Mesendoderm (in vitro differentiated cells): ENCODE data around the gene CCDC91.

Source experiments
- DNase-seq: peaks from one replicate; pipeline ENCODE4 v3.0.0; 2013
- H2AK5ac ChIP-seq: 2 replicates; pipeline ENCODE4 v1.6.1; 2013; ENCODE audit warnings: low read length, inconsistent platforms
- H2BK120ac ChIP-seq: 2 replicates; pipeline ENCODE4 v1.6.1; 2013; ENCODE audit warnings: low read depth, mild to moderate bottlenecking, low read length, moderate library complexity, mixed read lengths
- H2BK15ac ChIP-seq: replicated peaks from 2 replicates; pipeline ENCODE4 v1.6.1; 2013; ENCODE audit warnings: low read depth, mild to moderate bottlenecking, moderate library complexity
- H2BK5ac ChIP-seq: 2 replicates; pipeline ENCODE4 v1.6.1; 2013; ENCODE audit warnings: low read length, inconsistent platforms
- H3K18ac ChIP-seq: 2 replicates; pipeline ENCODE4 v1.6.1; 2013; ENCODE audit warnings: mild to moderate bottlenecking, low read length, mixed read lengths
- H3K23ac ChIP-seq: one replicate; pipeline ENCODE4 v1.6.1; 2013; ENCODE audit warnings: low read length
- H3K27ac ChIP-seq: 2 replicates; pipeline ENCODE4 v1.5.1; 2013; ENCODE audit warnings: low read depth, mild to moderate bottlenecking, inconsistent platforms, low read length, moderate library complexity
- H3K27me3 ChIP-seq: 2 replicates; pipeline ENCODE4 v1.6.1; 2013; ENCODE audit warnings: low read length, control low read depth, mild to moderate bottlenecking, inconsistent platforms; ENCODE audit not compliant: insufficient read depth, poor library complexity
- H3K36me3 ChIP-seq: 2 replicates; pipeline ENCODE4 v1.6.1; 2013; ENCODE audit warnings: low read length, inconsistent platforms; ENCODE audit not compliant: control insufficient read depth, insufficient read depth
- H3K4ac ChIP-seq: one replicate; pipeline ENCODE4 v1.6.1; 2013; ENCODE audit warnings: low read depth, mild to moderate bottlenecking, low read length, moderate library complexity
- H3K4me1 ChIP-seq: 2 replicates; pipeline ENCODE4 v1.6.1; 2013; ENCODE audit warnings: low read depth, low read length, inconsistent platforms; ENCODE audit not compliant: control insufficient read depth
- H3K4me2 ChIP-seq: 2 replicates; pipeline ENCODE4 v1.6.1; 2013; ENCODE audit warnings: low read length
- H3K4me3 ChIP-seq: 2 replicates; pipeline ENCODE4 v1.5.1; 2013; ENCODE audit warnings: mild to moderate bottlenecking, low read length
- H3K56ac ChIP-seq: one replicate; pipeline ENCODE4 v1.6.1; 2013; ENCODE audit warnings: low read length
- H3K79me1 ChIP-seq: 2 replicates; pipeline ENCODE4 v1.6.1; 2013; ENCODE audit warnings: low read length, inconsistent platforms
- H3K79me2 ChIP-seq: 2 replicates; pipeline ENCODE4 v1.6.1; 2013; ENCODE audit warnings: mild to moderate bottlenecking, low read length; ENCODE audit not compliant: control insufficient read depth, insufficient read depth
- H3K9ac ChIP-seq: 2 replicates; pipeline ENCODE4 v1.6.1; 2013; ENCODE audit warnings: low read length, inconsistent platforms
- H4K5ac ChIP-seq: one replicate; pipeline ENCODE4 v1.6.1; 2013; ENCODE audit warnings: low read length
- H4K8ac ChIP-seq: one replicate; pipeline ENCODE4 v1.6.1; 2013; ENCODE audit warnings: low read depth, mild to moderate bottlenecking, control low read depth, low read length, moderate library complexity
- WGBS: extraction: QIAGEN DNeasy Blood & Tissue Kit; methylation state at CpG from one replicate; pipeline ENCODE4 v1.1.7; 2013; ENCODE audit warnings: low lambda C conversion rate, missing lambda C conversion rate; ENCODE audit not compliant: insufficient coverage; ENCODE audit errors: extremely low coverage; 5-methylcytosine and 5-hydroxymethylcytosine counted together

CCDC91 gene

GRCh38 chr12:28216016-28216415 lies 25.8 kb downstream of the CCDC91 start:
- Histone ChIP-seq H3K4me1 (no peaks in the 10 kb centered on the region), H3K18ac (no peak overlapping the region), H2BK120ac (no peak overlapping the region), H3K56ac (no peak overlapping the region), H3K23ac (no peak overlapping the region), H3K27me3 (no peaks in the 10 kb centered on the region), H4K5ac (no peak overlapping the region), H3K9ac (no peak overlapping the region), H2BK5ac (no peak overlapping the region), H3K4me3 (no peak overlapping the region), H3K36me3 (no peaks in the 10 kb centered on the region), H3K79me1 (no peaks in the 10 kb centered on the region), H3K27ac (no peak overlapping the region), H2BK15ac (no peak overlapping the region), H4K8ac (no peak overlapping the region), H3K79me2 (no peaks in the 10 kb centered on the region), H3K4me2 (no peak overlapping the region), H2AK5ac (no peak overlapping the region), H3K4ac (no peak overlapping the region)
- no peak for DNase-seq
- WGBS: no CpG with 5 or more reads among the region's 2 CpGs

- Histone ChIP-seq H3K9ac (no peak overlapping the region), H3K23ac (no peak overlapping the region), H4K5ac (no peak overlapping the region), H3K36me3 (no peaks in the 10 kb centered on the region), H2BK120ac (no peak overlapping the region), H2BK5ac (no peak overlapping the region), H3K4ac (no peak overlapping the region), H3K79me1 (no peaks in the 10 kb centered on the region), H4K8ac (no peak overlapping the region), H3K4me2 (no peak overlapping the region), H2AK5ac (no peak overlapping the region), H3K56ac (no peak overlapping the region), H3K27me3 (no peaks in the 10 kb centered on the region), H3K27ac (no peak overlapping the region), H2BK15ac (no peak overlapping the region), H3K4me1 (no peaks in the 10 kb centered on the region), H3K18ac (no peak overlapping the region), H3K79me2 (peaks cover 2% of the 10 kb centered on the region), H3K4me3 (no peak overlapping the region)
- no CpG with 5 or more reads among the region's 2 CpGs for WGBS
- no peak for DNase-seq
These were observed 27.5 kb downstream of the CCDC91 start for GRCh38 chr12:28217805-28218204.

GRCh38 chr12:28218875-28219274 lies 28.6 kb downstream of the CCDC91 start:
- H3K27ac ChIP-seq: no peak overlapping the region
- no peak overlapping the region for H2BK5ac ChIP-seq
- H3K4me3 ChIP-seq: no peak overlapping the region
- H4K5ac ChIP-seq: no peak overlapping the region
- H3K23ac ChIP-seq: no peak overlapping the region
- H3K27me3 ChIP-seq: no peaks in the 10 kb centered on the region
- H2BK120ac ChIP-seq: no peak overlapping the region
- H3K4me2 ChIP-seq: no peak overlapping the region
- H4K8ac ChIP-seq: no peak overlapping the region
- H3K18ac ChIP-seq: no peak overlapping the region
- H3K56ac ChIP-seq: no peak overlapping the region
- H2BK15ac ChIP-seq: no peak overlapping the region
- no peaks in the 10 kb centered on the region for H3K79me1 ChIP-seq
- no peak for DNase-seq
- H3K4me1 ChIP-seq: peaks cover 4% of the 10 kb centered on the region
- peaks cover 2% of the 10 kb centered on the region for H3K79me2 ChIP-seq
- WGBS: no CpG with 5 or more reads among the region's 1 CpG
- no peak overlapping the region for H3K4ac ChIP-seq
- H3K9ac ChIP-seq: no peak overlapping the region
- no peak overlapping the region for H2AK5ac ChIP-seq
- H3K36me3 ChIP-seq: no peaks in the 10 kb centered on the region

GRCh38 chr12:28219827-28220226 lies 29.6 kb downstream of the CCDC91 start:
- Histone ChIP-seq H3K79me1 (no peaks in the 10 kb centered on the region), H3K23ac (no peak overlapping the region), H3K36me3 (no peaks in the 10 kb centered on the region), H3K9ac (no peak overlapping the region), H3K4me3 (no peak overlapping the region), H2BK120ac (no peak overlapping the region), H2AK5ac (no peak overlapping the region), H2BK15ac (no peak overlapping the region), H3K27me3 (no peaks in the 10 kb centered on the region), H2BK5ac (no peak overlapping the region), H3K79me2 (peaks cover 2% of the 10 kb centered on the region), H3K4me2 (no peak overlapping the region), H3K18ac (no peak overlapping the region), H3K56ac (no peak overlapping the region), H4K8ac (no peak overlapping the region), H4K5ac (no peak overlapping the region), H3K4me1 (peaks cover 4% of the 10 kb centered on the region), H3K27ac (no peak overlapping the region), H3K4ac (no peak overlapping the region)
- DNase-seq: no peak

GRCh38 chr12:28222081-28222700 lies 31.9 kb downstream of the CCDC91 start:
- Histone ChIP-seq H4K8ac (no peak overlapping the region), H3K4ac (no peak overlapping the region), H3K36me3 (no peaks in the 10 kb centered on the region), H2BK5ac (no peak overlapping the region), H3K4me1 (peaks cover 4% of the 10 kb centered on the region), H3K23ac (no peak overlapping the region), H2BK15ac (no peak overlapping the region), H3K27ac (no peak overlapping the region), H3K79me1 (no peaks in the 10 kb centered on the region), H3K27me3 (no peaks in the 10 kb centered on the region), H2BK120ac (no peak overlapping the region), H3K9ac (no peak overlapping the region), H3K18ac (no peak overlapping the region), H3K4me3 (no peak overlapping the region), H3K79me2 (peaks cover 2% of the 10 kb centered on the region), H4K5ac (no peak overlapping the region), H3K56ac (no peak overlapping the region), H3K4me2 (no peak overlapping the region), H2AK5ac (no peak overlapping the region)
- WGBS: no CpG with 5 or more reads among the region's 2 CpGs
- no peak for DNase-seq

- H3K4me1 ChIP-seq: peaks cover 4% of the 10 kb centered on the region
- H3K23ac ChIP-seq: no peak overlapping the region
- H2BK15ac ChIP-seq: no peak overlapping the region
- no CpG with 5 or more reads among the region's 3 CpGs for WGBS
- H3K9ac ChIP-seq: no peak overlapping the region
- no peak overlapping the region for H3K4ac ChIP-seq
- H3K4me3 ChIP-seq: no peak overlapping the region
- H2AK5ac ChIP-seq: no peak overlapping the region
- peaks cover 2% of the 10 kb centered on the region for H3K79me2 ChIP-seq
- no peak overlapping the region for H2BK5ac ChIP-seq
- H3K18ac ChIP-seq: no peak overlapping the region
- H4K8ac ChIP-seq: no peak overlapping the region
- H3K56ac ChIP-seq: no peak overlapping the region
- no peaks in the 10 kb centered on the region for H3K79me1 ChIP-seq
- no peak overlapping the region for H2BK120ac ChIP-seq
- no peak for DNase-seq
- no peaks in the 10 kb centered on the region for H3K36me3 ChIP-seq
- no peak overlapping the region for H4K5ac ChIP-seq
- H3K4me2 ChIP-seq: no peak overlapping the region
- no peak overlapping the region for H3K27ac ChIP-seq
- no peaks in the 10 kb centered on the region for H3K27me3 ChIP-seq
These were observed 32.8 kb downstream of the CCDC91 start for GRCh38 chr12:28223025-28223554.
